Measurements from ENCODE around the gene AFP.

DNA sequence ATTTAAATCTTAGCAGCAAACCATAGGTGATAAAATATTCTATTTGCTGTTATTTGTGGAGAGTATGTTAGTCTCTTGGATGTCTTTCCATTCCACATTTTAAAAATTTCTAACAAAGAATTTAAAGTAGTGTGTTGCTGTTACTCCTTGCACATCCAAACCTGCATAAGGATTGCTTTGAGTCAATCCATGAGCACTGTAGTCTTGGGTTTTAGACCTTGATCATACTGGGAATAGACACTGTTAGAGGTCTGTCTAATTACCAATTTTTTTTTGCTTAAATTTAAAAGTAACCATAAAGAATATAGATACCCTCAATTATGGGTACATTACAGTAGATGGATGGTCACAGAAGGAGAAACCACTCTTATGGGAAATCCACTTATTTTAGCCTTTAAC is 1.5 kb downstream of the AFP start:
- no peak for TF ChIP-seq TAF1 (IDR thresholded peaks at IDR 0.05; ENCODE audit: borderline replicate concordance, insufficient read depth, low read length)
- no peak for TF ChIP-seq POLR2AphosphoS5 (IDR thresholded peaks at IDR 0.05; ENCODE audit: low read depth, low read length)
- no peak for TF ChIP-seq SIN3A (IDR thresholded peaks at IDR 0.05; ENCODE audit: borderline replicate concordance, insufficient read depth, low read length)
